Smooth muscle cell (in vitro differentiated cells): ENCODE measurements around the gene GLYATL1. TPM values are rescaled to one million over a fixed set of nuclear protein-coding genes. Genes with fewer than 3 reads are reported as not detected.

ENCODE experiments used
- DNase-seq: peaks from one replicate; lab custom pipeline; 2025; ENCODE audit not compliant: unreplicated experiment; lab: John Stamatoyannopoulos, UW
- H2AFZ ChIP-seq: fragments of 200-600 bp; sonication (generic); 2 replicates; pipeline ENCODE4 v1.6.0; 2016; ENCODE audit warnings: antibody characterized with exemption, low read depth, mild to moderate bottlenecking
- H3F3A ChIP-seq: fragments of 200-600 bp; sonication (generic); 2 replicates; pipeline ENCODE4 v1.6.0; 2017; ENCODE audit warnings: antibody characterized with exemption, low read depth
- H3K27ac ChIP-seq: fragments of 200-600 bp; sonication (generic); 2 replicates; pipeline ENCODE4 v1.5.1; 2016; ENCODE audit warnings: low read depth, mild to moderate bottlenecking
- H3K27me3 ChIP-seq: fragments of 200-600 bp; sonication (generic); 2 replicates; pipeline ENCODE4 v1.6.1; 2016; ENCODE audit warnings: low read depth, mild to moderate bottlenecking
- H3K36me3 ChIP-seq: fragments of 200-600 bp; sonication (generic); 2 replicates; pipeline ENCODE4 v1.5.1; 2016; ENCODE audit warnings: low read depth
- H3K4me1 ChIP-seq: fragments of 200-600 bp; sonication (generic); 2 replicates; pipeline ENCODE4 v1.5.1; 2016; ENCODE audit warnings: low read depth
- H3K4me2 ChIP-seq: fragments of 200-600 bp; sonication (generic); 2 replicates; pipeline ENCODE4 v1.6.0; 2016; ENCODE audit warnings: mild to moderate bottlenecking
- H3K4me3 ChIP-seq: fragments of 200-600 bp; sonication (generic); 2 replicates; pipeline ENCODE4 v1.5.1; 2016; ENCODE audit warnings: mild to moderate bottlenecking
- H3K79me2 ChIP-seq: fragments of 200-600 bp; sonication (generic); 2 replicates; pipeline ENCODE4 v1.6.0; 2016; ENCODE audit warnings: low read depth, mild to moderate bottlenecking
- H3K9ac ChIP-seq: fragments of 200-600 bp; sonication (generic); 2 replicates; pipeline ENCODE4 v1.6.0; 2016; ENCODE audit warnings: low read depth
- H3K9me3 ChIP-seq: fragments of 200-600 bp; sonication (generic); replicated peaks from 2 replicates; pipeline ENCODE4 v1.5.1; 2016; ENCODE audit warnings: low read depth
- H4K20me1 ChIP-seq: fragments of 200-600 bp; sonication (generic); 2 replicates; pipeline ENCODE4 v1.6.0; 2016; ENCODE audit warnings: low read depth
- WGBS: methylation state at CpG from one replicate; pipeline ENCODE4 v1.1.7; 2016; ENCODE audit warnings: low lambda C conversion rate; 5-methylcytosine and 5-hydroxymethylcytosine counted together
- polyA plus RNA-seq: library from polyadenylated mRNA; unstranded; fragments of >200 nt; fragmentation: Nextera tagmentation; extraction: Ambion mirVana; gene quantifications from 2 replicates; pipeline ENCODE4 v1.2.1, GENCODE V29; 2016
- total RNA-seq: library from RNA; depleted of rRNA; stranded (reverse); fragments of >200 nt; gene quantifications from 2 replicates; pipeline ENCODE4 v1.2.3, GENCODE V29; 2014
- TF ChIP-seq, protein P1 (sequence below): fragments of 200-600 bp; sonication (generic); IDR thresholded peaks from 2 replicates; pipeline ENCODE4 v1.5.1; 2017; ENCODE audit warnings: borderline replicate concordance, mild to moderate bottlenecking, antibody characterized with exemption; ENCODE audit not compliant: insufficient read depth, poor library complexity, severe bottlenecking

The GLYATL1 gene, protein sequence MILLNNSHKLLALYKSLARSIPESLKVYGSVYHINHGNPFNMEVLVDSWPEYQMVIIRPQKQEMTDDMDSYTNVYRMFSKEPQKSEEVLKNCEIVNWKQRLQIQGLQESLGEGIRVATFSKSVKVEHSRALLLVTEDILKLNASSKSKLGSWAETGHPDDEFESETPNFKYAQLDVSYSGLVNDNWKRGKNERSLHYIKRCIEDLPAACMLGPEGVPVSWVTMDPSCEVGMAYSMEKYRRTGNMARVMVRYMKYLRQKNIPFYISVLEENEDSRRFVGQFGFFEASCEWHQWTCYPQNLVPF
- total RNA-seq (not detected in 2 replicates), polyA plus RNA-seq (not detected in 2 replicates)

DNA sequence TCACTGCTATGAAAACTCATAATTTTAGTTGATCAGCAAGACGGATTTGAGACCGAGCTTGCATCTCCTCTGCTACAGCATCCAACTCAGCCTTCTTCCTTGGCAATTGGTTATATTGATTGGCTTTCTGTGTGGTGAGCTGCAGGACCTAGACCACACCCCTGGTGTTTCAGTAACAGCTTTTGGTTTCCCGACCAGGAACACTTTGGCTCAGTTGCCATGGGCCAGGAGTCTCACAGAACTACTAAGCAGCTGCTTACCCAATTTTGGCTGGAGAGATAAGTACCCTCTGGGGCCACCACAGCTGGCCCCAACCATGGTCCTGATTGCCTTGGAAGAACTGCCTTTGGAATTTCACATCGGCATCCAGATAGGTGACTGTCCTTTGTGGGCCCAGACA, at the start of gene GLYATL1:
TSS of gene GLYATL1 (plus strand) at position 212 of the 400 bp plus-strand sequence. CDS start 7,600 bp downstream, outside the sequence.
- Histone ChIP-seq H3K4me3 (no peak within 1 kb of the TSS), H3K4me2 (no peak within 1 kb of the TSS), H3F3A (no peaks in the 10 kb centered on the region), H3K27ac (no peak within 1 kb of the TSS), H3K9ac (no peak within 1 kb of the TSS), H3K27me3 (no peaks in the 10 kb centered on the region), H3K4me1 (no peaks in the 10 kb centered on the region), H4K20me1 (no peaks in the 10 kb centered on the region), H2AFZ (no peak within 1 kb of the TSS), H3K36me3 (no peaks in the 10 kb centered on the region), H3K9me3 (no peaks in the 10 kb centered on the region), H3K79me2 (no peaks in the 10 kb centered on the region)
- DNase-seq, result no peak
- TF ChIP-seq, protein P1, sequence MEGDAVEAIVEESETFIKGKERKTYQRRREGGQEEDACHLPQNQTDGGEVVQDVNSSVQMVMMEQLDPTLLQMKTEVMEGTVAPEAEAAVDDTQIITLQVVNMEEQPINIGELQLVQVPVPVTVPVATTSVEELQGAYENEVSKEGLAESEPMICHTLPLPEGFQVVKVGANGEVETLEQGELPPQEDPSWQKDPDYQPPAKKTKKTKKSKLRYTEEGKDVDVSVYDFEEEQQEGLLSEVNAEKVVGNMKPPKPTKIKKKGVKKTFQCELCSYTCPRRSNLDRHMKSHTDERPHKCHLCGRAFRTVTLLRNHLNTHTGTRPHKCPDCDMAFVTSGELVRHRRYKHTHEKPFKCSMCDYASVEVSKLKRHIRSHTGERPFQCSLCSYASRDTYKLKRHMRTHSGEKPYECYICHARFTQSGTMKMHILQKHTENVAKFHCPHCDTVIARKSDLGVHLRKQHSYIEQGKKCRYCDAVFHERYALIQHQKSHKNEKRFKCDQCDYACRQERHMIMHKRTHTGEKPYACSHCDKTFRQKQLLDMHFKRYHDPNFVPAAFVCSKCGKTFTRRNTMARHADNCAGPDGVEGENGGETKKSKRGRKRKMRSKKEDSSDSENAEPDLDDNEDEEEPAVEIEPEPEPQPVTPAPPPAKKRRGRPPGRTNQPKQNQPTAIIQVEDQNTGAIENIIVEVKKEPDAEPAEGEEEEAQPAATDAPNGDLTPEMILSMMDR, result no peak
- WGBS, result 71% methylated on average over 4 of the region's 4 CpGs

DNA sequence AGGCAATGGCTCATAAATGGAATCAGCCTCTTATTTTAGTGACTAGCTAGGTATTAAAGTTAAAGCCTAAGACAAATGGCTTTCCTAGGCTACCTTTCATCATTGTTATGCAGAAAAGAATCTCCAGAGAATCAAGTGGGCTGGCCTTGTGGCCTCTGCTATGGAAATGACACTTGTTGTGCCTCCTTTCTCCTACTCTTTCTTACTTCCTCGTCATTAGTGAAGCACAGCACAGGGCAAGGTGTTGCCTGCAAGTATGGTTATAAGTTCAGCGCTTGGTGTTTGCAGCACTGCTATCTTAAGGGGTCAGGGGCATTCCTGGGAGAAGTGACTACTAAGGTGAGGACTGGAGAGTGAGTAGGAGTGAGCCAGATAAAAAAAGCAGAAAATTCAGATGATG, 45.4 kb upstream of the GLYATL1 start:
- H3F3A ChIP-seq, result no peaks in the 10 kb centered on the region
- no peaks in the 10 kb centered on the region for H3K4me1 ChIP-seq
- no peak overlapping the region for H3K9ac ChIP-seq
- H3K27me3 ChIP-seq, result no peaks in the 10 kb centered on the region
- 62% methylated on average over 2 of the region's 2 CpGs for WGBS
- no peak overlapping the region for H3K4me3 ChIP-seq
- H2AFZ ChIP-seq, result no peak overlapping the region
- no peak for DNase-seq
- no peaks in the 10 kb centered on the region for H3K79me2 ChIP-seq
- no peaks in the 10 kb centered on the region for H4K20me1 ChIP-seq
- no peaks in the 10 kb centered on the region for H3K36me3 ChIP-seq
- H3K27ac ChIP-seq, result no peak overlapping the region
- TF ChIP-seq, protein P1, result no peak
- H3K9me3 ChIP-seq, result no peaks in the 10 kb centered on the region
- H3K4me2 ChIP-seq, result no peak overlapping the region

DNA sequence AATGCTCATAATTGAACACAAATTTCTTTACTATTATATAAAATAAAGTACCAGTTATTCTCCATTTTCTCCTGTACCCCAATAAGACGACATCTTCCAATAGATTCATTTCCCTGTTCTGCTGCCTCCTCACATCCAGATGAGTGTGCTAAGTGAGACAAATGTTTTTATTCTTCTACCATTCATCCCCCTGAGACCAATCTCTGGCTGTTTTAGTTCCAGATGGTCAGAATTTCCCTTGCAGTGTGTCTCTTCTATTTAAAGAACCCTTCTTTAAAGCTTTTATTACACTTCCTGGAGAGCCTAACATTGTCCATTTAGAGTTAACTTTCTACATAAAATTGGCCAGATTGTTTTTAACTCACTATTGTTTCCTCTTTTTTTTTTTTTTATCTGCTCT, 41.2 kb upstream of the GLYATL1 start:
- TF ChIP-seq, protein P1, result no peak
- Histone ChIP-seq H3K9me3 (no peaks in the 10 kb centered on the region), H2AFZ (no peak overlapping the region), H3K36me3 (no peaks in the 10 kb centered on the region), H3K4me1 (no peaks in the 10 kb centered on the region), H3K9ac (no peak overlapping the region), H3F3A (no peaks in the 10 kb centered on the region), H4K20me1 (no peaks in the 10 kb centered on the region), H3K27me3 (no peaks in the 10 kb centered on the region), H3K79me2 (no peaks in the 10 kb centered on the region), H3K27ac (no peak overlapping the region), H3K4me2 (no peak overlapping the region), H3K4me3 (no peak overlapping the region)
- no peak for DNase-seq
- WGBS, result 89% methylated on average over 1 of the region's 1 CpG
